GM12878 (cell line): ENCODE measurements around the gene ASB15. TPM values are rescaled to one million over a fixed set of nuclear protein-coding genes. Genes with fewer than 3 reads are reported as not detected.

ENCODE experiments used
- BACH1 ChIP-seq: fragments of 450-650 bp; IDR thresholded peaks from 2 replicates; pipeline ENCODE4 v1.6.1; 2017; ENCODE audit warnings: mild to moderate bottlenecking, borderline replicate concordance
- HCFC1 ChIP-seq: fragments of 150-350 bp; IDR thresholded peaks from 2 replicates; pipeline ENCODE4 v1.6.1; 2014; ENCODE audit warnings: low read length
- IRF4 ChIP-seq: IDR thresholded peaks from 2 replicates; pipeline ENCODE4 v1.6.1; 2011; ENCODE audit warnings: low read depth, low read length
- IRF5 ChIP-seq: fragments of 450-650 bp; IDR thresholded peaks from 2 replicates; pipeline ENCODE4 v1.6.1; 2017; ENCODE audit warnings: borderline replicate concordance
- NBN ChIP-seq: fragments of 450-650 bp; IDR thresholded peaks from 2 replicates; pipeline ENCODE4 v1.6.1; 2016
- PAX5 ChIP-seq: IDR thresholded peaks from 2 replicates; pipeline ENCODE4 v1.6.1; 2011; ENCODE audit warnings: low read depth, low read length, borderline replicate concordance
- PRDM15 ChIP-seq: fragments of 450-650 bp; formaldehyde crosslinking; IDR thresholded peaks from 2 replicates; pipeline ENCODE4 v1.4.0; 2020; ENCODE audit warnings: mild to moderate bottlenecking, moderate library complexity
- RELA ChIP-seq: fragments of 450-650 bp; IDR thresholded peaks from 2 replicates; pipeline ENCODE4 v1.8.0; 2014; ENCODE audit warnings: borderline replicate concordance; ENCODE audit not compliant: partially characterized antibody
- SIX5 ChIP-seq: IDR thresholded peaks from 2 replicates; pipeline ENCODE4 v1.6.1; 2011; ENCODE audit warnings: mild to moderate bottlenecking, low read depth, low read length, moderate library complexity; ENCODE audit not compliant: severe bottlenecking
- ZNF687 ChIP-seq: fragments of 450-650 bp; IDR thresholded peaks from 2 replicates; pipeline ENCODE4 v1.6.1; 2017; ENCODE audit warnings: mild to moderate bottlenecking, moderate library complexity
- polyA plus RNA-seq, 11 experiments: library from polyadenylated mRNA; depleted of rRNA in 4 of 11; unstranded in 6 of 11; stranded (reverse) in 5 of 11; fragments of >200 nt; fragmentation: Nextera tagmentation in 4 of 11; fragmentation: Illumina TruSeq in 1 of 11; extraction: Ambion mirVana in 4 of 11; extraction: Trizol in 1 of 11; gene quantifications; 1 replicate in 1 of 11; 2 replicates in 10 of 11; pipeline versions ENCODE4 v1.2.1 to v1.2.3, GENCODE V29; 2011 to 2016; ENCODE audit warnings: inconsistent platforms in 2 of 11, missing spikeins in 2 of 11, low read depth in 1 of 11
- total RNA-seq, 4 experiments: library from RNA; depleted of rRNA in 3 of 4; stranded (reverse); fragments of >200 nt in 3 of 4; fragmentation: Illumina TruSeq in 1 of 4; extraction: Trizol in 1 of 4; gene quantifications; 2 replicates each; pipeline versions ENCODE4 v1.2.1 to v1.2.3, GENCODE V29; 2013 to 2021
- TF ChIP-seq, protein P1 (sequence below): fragments of 450-650 bp; IDR thresholded peaks from 2 replicates; pipeline ENCODE4 v1.6.1; 2016; ENCODE audit warnings: mild to moderate bottlenecking, moderate library complexity, borderline replicate concordance
- TF ChIP-seq, protein P2 (sequence below): IDR thresholded peaks from 2 replicates; pipeline ENCODE4 v1.6.1; 2011; ENCODE audit warnings: borderline replicate concordance, low read depth, mild to moderate bottlenecking, moderate library complexity, low read length; ENCODE audit not compliant: insufficient read depth, poor library complexity, severe bottlenecking

The ASB15 gene
- total and polyA plus RNA-seq, 10 of the 15 experiments (the other 5 are each of a cell fraction or from before 2014, with no cell fraction given) = not detected

DNA sequence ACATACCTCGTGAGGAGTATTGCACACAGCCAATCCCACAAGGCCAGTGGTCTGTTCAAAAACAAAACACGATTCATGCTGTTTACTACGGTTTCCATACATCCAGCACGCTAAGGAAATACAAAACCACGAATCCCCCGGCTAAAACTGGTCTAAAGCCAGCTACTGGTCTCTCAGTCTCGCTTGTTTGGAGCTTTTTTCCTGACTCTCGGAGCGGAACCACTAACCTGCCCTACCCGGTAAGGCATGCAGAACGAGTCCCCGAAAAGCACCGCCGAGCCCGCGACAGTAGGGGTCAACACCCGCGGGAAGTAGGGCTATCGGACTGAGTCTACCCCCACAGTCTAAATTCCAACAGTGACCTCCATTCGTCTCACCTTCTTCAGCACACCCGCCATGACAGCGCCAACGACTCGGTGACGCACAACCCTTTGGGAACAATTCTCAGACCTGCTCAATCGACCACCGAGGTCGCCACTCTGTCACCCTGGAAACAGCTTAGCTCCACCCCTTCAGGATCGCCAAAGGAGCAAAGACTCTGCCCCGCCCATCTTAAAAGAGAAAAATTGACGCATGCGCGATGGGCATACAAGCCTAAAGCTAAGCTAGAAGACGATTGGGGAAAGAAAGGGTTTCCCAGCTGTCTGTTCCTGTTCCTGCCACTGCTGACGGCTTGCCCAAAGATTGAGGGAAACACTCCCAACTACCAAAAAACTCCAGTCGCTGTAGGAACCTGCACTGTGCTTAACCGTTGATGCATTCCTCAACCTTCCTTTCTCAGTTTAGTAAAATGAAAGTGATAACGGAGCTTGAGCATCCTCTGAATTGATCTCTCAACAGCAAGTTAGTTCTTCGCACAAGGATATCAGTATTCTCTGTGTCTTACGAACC lies 44.0 kb upstream of the ASB15 start, which contains the start of gene NDUFA5 (continued):
- peak; percentile 77 for TF ChIP-seq HCFC1
- TF ChIP-seq PRDM15 = no peak
- peak; percentile 47 for TF ChIP-seq SIX5
- peak; percentile 87; the same call in 1 of the 2 replicates for TF ChIP-seq NBN
- no peak for TF ChIP-seq IRF5
- TF ChIP-seq RELA = no peak
- TF ChIP-seq IRF4 = 0 out of 2 replicates have a peak, but pooled peaks have one; percentile 36
- no peak for TF ChIP-seq ZNF687
- TF ChIP-seq, protein P1, sequence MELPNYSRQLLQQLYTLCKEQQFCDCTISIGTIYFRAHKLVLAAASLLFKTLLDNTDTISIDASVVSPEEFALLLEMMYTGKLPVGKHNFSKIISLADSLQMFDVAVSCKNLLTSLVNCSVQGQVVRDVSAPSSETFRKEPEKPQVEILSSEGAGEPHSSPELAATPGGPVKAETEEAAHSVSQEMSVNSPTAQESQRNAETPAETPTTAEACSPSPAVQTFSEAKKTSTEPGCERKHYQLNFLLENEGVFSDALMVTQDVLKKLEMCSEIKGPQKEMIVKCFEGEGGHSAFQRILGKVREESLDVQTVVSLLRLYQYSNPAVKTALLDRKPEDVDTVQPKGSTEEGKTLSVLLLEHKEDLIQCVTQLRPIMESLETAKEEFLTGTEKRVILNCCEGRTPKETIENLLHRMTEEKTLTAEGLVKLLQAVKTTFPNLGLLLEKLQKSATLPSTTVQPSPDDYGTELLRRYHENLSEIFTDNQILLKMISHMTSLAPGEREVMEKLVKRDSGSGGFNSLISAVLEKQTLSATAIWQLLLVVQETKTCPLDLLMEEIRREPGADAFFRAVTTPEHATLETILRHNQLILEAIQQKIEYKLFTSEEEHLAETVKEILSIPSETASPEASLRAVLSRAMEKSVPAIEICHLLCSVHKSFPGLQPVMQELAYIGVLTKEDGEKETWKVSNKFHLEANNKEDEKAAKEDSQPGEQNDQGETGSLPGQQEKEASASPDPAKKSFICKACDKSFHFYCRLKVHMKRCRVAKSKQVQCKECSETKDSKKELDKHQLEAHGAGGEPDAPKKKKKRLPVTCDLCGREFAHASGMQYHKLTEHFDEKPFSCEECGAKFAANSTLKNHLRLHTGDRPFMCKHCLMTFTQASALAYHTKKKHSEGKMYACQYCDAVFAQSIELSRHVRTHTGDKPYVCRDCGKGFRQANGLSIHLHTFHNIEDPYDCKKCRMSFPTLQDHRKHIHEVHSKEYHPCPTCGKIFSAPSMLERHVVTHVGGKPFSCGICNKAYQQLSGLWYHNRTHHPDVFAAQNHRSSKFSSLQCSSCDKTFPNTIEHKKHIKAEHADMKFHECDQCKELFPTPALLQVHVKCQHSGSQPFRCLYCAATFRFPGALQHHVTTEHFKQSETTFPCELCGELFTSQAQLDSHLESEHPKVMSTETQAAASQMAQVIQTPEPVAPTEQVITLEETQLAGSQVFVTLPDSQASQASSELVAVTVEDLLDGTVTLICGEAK = no peak; the same call in 1 of the 2 replicates
- peak; percentile 89 for TF ChIP-seq PAX5
- TF ChIP-seq BACH1 = no peak
- TF ChIP-seq, protein P2, sequence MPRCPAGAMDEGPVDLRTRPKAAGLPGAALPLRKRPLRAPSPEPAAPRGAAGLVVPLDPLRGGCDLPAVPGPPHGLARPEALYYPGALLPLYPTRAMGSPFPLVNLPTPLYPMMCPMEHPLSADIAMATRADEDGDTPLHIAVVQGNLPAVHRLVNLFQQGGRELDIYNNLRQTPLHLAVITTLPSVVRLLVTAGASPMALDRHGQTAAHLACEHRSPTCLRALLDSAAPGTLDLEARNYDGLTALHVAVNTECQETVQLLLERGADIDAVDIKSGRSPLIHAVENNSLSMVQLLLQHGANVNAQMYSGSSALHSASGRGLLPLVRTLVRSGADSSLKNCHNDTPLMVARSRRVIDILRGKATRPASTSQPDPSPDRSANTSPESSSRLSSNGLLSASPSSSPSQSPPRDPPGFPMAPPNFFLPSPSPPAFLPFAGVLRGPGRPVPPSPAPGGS = no peak
